Neural cell (in vitro differentiated cells): ENCODE measurements around the gene DYNLL1. TPM values are rescaled to one million over a fixed set of nuclear protein-coding genes. Genes with fewer than 3 reads are reported as not detected.

Experiments
- H2AFZ ChIP-seq: fragments of 200-600, 300-800 bp; sonication (generic), shearing (Covaris generic); 2 replicates; pipeline ENCODE4 v1.6.0; 2014; ENCODE audit warnings: low read depth, mild to moderate bottlenecking, antibody characterized with exemption, low read length, moderate library complexity
- H3F3A ChIP-seq: fragments of 200-600 bp; shearing (Covaris generic); 2 replicates; pipeline ENCODE4 v1.6.1; 2016; ENCODE audit warnings: mild to moderate bottlenecking, moderate library complexity, mixed read lengths, antibody characterized with exemption, low read length; ENCODE audit not compliant: insufficient read depth, poor library complexity, severe bottlenecking
- H3K27ac ChIP-seq: fragments of 200-600, 300-800 bp; sonication (generic), shearing (Covaris generic); 2 replicates; pipeline ENCODE4 v1.5.1; 2014; ENCODE audit warnings: mild to moderate bottlenecking, low read length, moderate library complexity
- H3K27me3 ChIP-seq: fragments of 300-800, 200-600 bp; sonication (generic), shearing (Covaris generic); 2 replicates; pipeline ENCODE4 v1.6.0; 2014; ENCODE audit warnings: mild to moderate bottlenecking, low read depth, low read length, moderate library complexity; ENCODE audit not compliant: insufficient read depth
- H3K36me3 ChIP-seq: fragments of 300-800, 200-600 bp; sonication (generic), shearing (Covaris generic); 2 replicates; pipeline ENCODE4 v1.5.1; 2014; ENCODE audit warnings: mild to moderate bottlenecking, antibody characterized with exemption, low read length, moderate library complexity; ENCODE audit not compliant: insufficient read depth
- H3K4me2 ChIP-seq: fragments of 300-800, 200-600 bp; sonication (generic), shearing (Covaris generic); 2 replicates; pipeline ENCODE4 v1.6.0; 2014; ENCODE audit warnings: mild to moderate bottlenecking, low read length
- H3K4me3 ChIP-seq: fragments of 300-800, 200-600 bp; sonication (generic), shearing (Covaris generic); 2 replicates; pipeline ENCODE4 v1.5.1; 2014; ENCODE audit warnings: mild to moderate bottlenecking, low read length, moderate library complexity
- H3K79me2 ChIP-seq: fragments of 200-600 bp; shearing (Covaris generic); replicated peaks from 2 replicates; pipeline ENCODE4 v1.6.0; 2014; ENCODE audit warnings: mild to moderate bottlenecking, low read length, moderate library complexity; ENCODE audit not compliant: insufficient read depth
- H3K9ac ChIP-seq: fragments of 300-800, 200-600 bp; sonication (generic), shearing (Covaris generic); 2 replicates; pipeline ENCODE4 v1.6.1; 2016; ENCODE audit warnings: mild to moderate bottlenecking, low read length, mixed read lengths
- H3K9me2 ChIP-seq: fragments of 200-600 bp; shearing (Covaris generic); 2 replicates; pipeline ENCODE4 v1.6.1; 2016; ENCODE audit warnings: mild to moderate bottlenecking, low read length, mixed read lengths; ENCODE audit not compliant: insufficient read depth
- H3K9me3 ChIP-seq: fragments of 200-600, 300-800 bp; sonication (generic), shearing (Covaris generic); 2 replicates; pipeline ENCODE4 v1.6.1; 2016; ENCODE audit warnings: mild to moderate bottlenecking, mixed run types, low read length, moderate library complexity, mixed read lengths
- H4K20me1 ChIP-seq: fragments of 200-600 bp; shearing (Covaris generic); 2 replicates; pipeline ENCODE4 v1.6.1; 2016; ENCODE audit warnings: mild to moderate bottlenecking, mixed run types; ENCODE audit not compliant: insufficient read depth
- CTCF ChIP-seq: fragments of 450-650 bp; IDR thresholded peaks from 2 replicates; pipeline ENCODE4 v1.5.1; 2014; ENCODE audit warnings: antibody characterized with exemption, mild to moderate bottlenecking, moderate library complexity; ENCODE audit not compliant: poor library complexity, severe bottlenecking
- EP300 ChIP-seq: fragments of 450-650 bp; conservative IDR thresholded peaks from 2 replicates; pipeline ENCODE4 v1.6.1; 2014; ENCODE audit warnings: antibody characterized with exemption, mild to moderate bottlenecking, moderate library complexity; ENCODE audit not compliant: poor library complexity, severe bottlenecking
- EZH2 ChIP-seq: fragments of 200-600, 300-800 bp; shearing (Covaris generic), sonication (generic); IDR thresholded peaks from 2 replicates; pipeline ENCODE4 v1.6.1; 2014; ENCODE audit warnings: antibody characterized with exemption, low read length, borderline replicate concordance, mild to moderate bottlenecking; ENCODE audit not compliant: insufficient read depth, poor library complexity, severe bottlenecking
- MXI1 ChIP-seq: fragments of 450-650 bp; conservative IDR thresholded peaks from 2 replicates; pipeline ENCODE4 v1.6.1; 2014; ENCODE audit warnings: antibody characterized with exemption, mild to moderate bottlenecking; ENCODE audit not compliant: poor library complexity, severe bottlenecking
- POLR2AphosphoS5 ChIP-seq: IDR thresholded peaks from 2 replicates; pipeline ENCODE4 v1.6.1; 2012
- RAD21 ChIP-seq: fragments of 450-650 bp; conservative IDR thresholded peaks from 2 replicates; pipeline ENCODE4 v1.6.1; 2014; ENCODE audit warnings: antibody characterized with exemption, mild to moderate bottlenecking, moderate library complexity
- REST ChIP-seq: IDR thresholded peaks from 2 replicates; pipeline ENCODE4 v1.6.1; 2012; ENCODE audit warnings: borderline replicate concordance
- SMC3 ChIP-seq: fragments of 450-650 bp; conservative IDR thresholded peaks from 2 replicates; pipeline ENCODE4 v1.6.1; 2014; ENCODE audit warnings: antibody characterized with exemption, mild to moderate bottlenecking, moderate library complexity; ENCODE audit not compliant: poor library complexity
- TAF1 ChIP-seq: IDR thresholded peaks from 2 replicates; pipeline ENCODE4 v1.6.1; 2012; ENCODE audit warnings: low read depth
- polyA plus RNA-seq: library from polyadenylated mRNA; depleted of rRNA; stranded (reverse); fragments of >200 nt; gene quantifications from 2 replicates; pipeline ENCODE4 v1.2.3, GENCODE V29; 2014

DYNLL1 gene
- polyA plus RNA-seq, 1 donor from 2014 or later, result 466 TPM

GRCh38 chr12:120468325-120468820, 27.5 kb upstream of the DYNLL1 start:
- H3K27ac ChIP-seq, result peak overlapping the region; percentile 95
- H3K9me2 ChIP-seq, result no peaks in the 10 kb centered on the region
- peaks cover 58% of the 10 kb centered on the region for H3K79me2 ChIP-seq
- H3K36me3 ChIP-seq, result peaks cover 20% of the 10 kb centered on the region
- H3K4me3 ChIP-seq, result peak overlapping the region; percentile 97
- peaks cover 8% of the 10 kb centered on the region for H4K20me1 ChIP-seq
- H2AFZ ChIP-seq, result peak overlapping the region; percentile 40
- H3K4me2 ChIP-seq, result peak overlapping the region; percentile 62
- H3K9ac ChIP-seq, result peak overlapping the region; percentile 95
- peaks cover 7% of the 10 kb centered on the region for H3F3A ChIP-seq
- H3K9me3 ChIP-seq, result no peaks in the 10 kb centered on the region
- TF ChIP-seq EP300 (no peak), REST (no peak), MXI1 (no peak), TAF1 (no peak), SMC3 (no peak), POLR2AphosphoS5 (no peak), EZH2 (no peak), CTCF (no peak), RAD21 (no peak)
- H3K27me3 ChIP-seq, result no peaks in the 10 kb centered on the region

- H3F3A ChIP-seq, result peaks cover 7% of the 10 kb centered on the region
- H2AFZ ChIP-seq, result peak overlapping the region; percentile 40
- H3K4me2 ChIP-seq, result peak overlapping the region; percentile 62
- H3K79me2 ChIP-seq, result peaks cover 56% of the 10 kb centered on the region
- no peaks in the 10 kb centered on the region for H3K9me3 ChIP-seq
- H4K20me1 ChIP-seq, result peaks cover 8% of the 10 kb centered on the region
- H3K36me3 ChIP-seq, result peaks cover 15% of the 10 kb centered on the region
- peak overlapping the region; percentile 97 for H3K4me3 ChIP-seq
- H3K9ac ChIP-seq, result peak overlapping the region; percentile 95
- H3K27ac ChIP-seq, result peak overlapping the region; percentile 95
- no peaks in the 10 kb centered on the region for H3K9me2 ChIP-seq
- TF ChIP-seq EZH2, result no peak
- no peak for TF ChIP-seq EP300
- TF ChIP-seq CTCF, result no peak
- TF ChIP-seq RAD21, result no peak
- no peak for TF ChIP-seq POLR2AphosphoS5
- no peak for TF ChIP-seq REST
- no peak for TF ChIP-seq SMC3
- TF ChIP-seq MXI1, result no peak
- TF ChIP-seq TAF1, result no peak
- H3K27me3 ChIP-seq, result no peaks in the 10 kb centered on the region
Measured at GRCh38 chr12:120468821-120469449, 27.0 kb upstream of the DYNLL1 start.
